WTC11 (cell line): Measurements from ENCODE around the gene PAK1IP1. TPM values are rescaled to one million over a fixed set of nuclear protein-coding genes. Genes with fewer than 3 reads are reported as not detected.

Experiments
- ATAC-seq: fragments of 200-7000 bp; cut with Tn5 transposase; 2 replicates; pipeline ENCODE4 v1.10.0; 2021; ENCODE audit warnings: mild to moderate bottlenecking, moderate library complexity
- CTCF ChIA-PET: fragments of 300-600 bp; sonication (Branson Sonifier 250); formaldehyde crosslinking; loops from one replicate; lab custom pipeline; 2021; ENCODE audit warnings: antibody characterized with exemption; lab: Charles Lee
- POLR2A ChIA-PET: fragments of 350-600 bp; sonication (Branson Sonifier 250); formaldehyde crosslinking; loops from one replicate; lab custom pipeline; 2021; ENCODE audit warnings: antibody characterized with exemption; lab: Charles Lee
- DNase-seq: peaks from one replicate; pipeline ENCODE4 v3.0.0; 2021; ENCODE audit warnings: low spot score
- H3K27ac Mint-ChIP-seq: 2 replicates; pipeline ENCODE4 v1.8.0; 2021; ENCODE audit warnings: mixed read lengths
- H3K27me3 Mint-ChIP-seq: 2 replicates; pipeline ENCODE4 v1.8.0; 2021; ENCODE audit warnings: low read depth, mild to moderate bottlenecking, moderate library complexity, mixed read lengths
- H3K36me3 Mint-ChIP-seq: 2 replicates; pipeline ENCODE4 v1.8.0; 2021; ENCODE audit warnings: mixed read lengths
- H3K4me1 Mint-ChIP-seq: 2 replicates; pipeline ENCODE4 v1.8.0; 2022; ENCODE audit warnings: mixed read lengths
- H3K4me3 Mint-ChIP-seq: 2 replicates; pipeline ENCODE4 v1.8.0; 2021; ENCODE audit warnings: mild to moderate bottlenecking, moderate library complexity, mixed read lengths
- H3K9me3 Mint-ChIP-seq: 2 replicates; pipeline ENCODE4 v1.8.0; 2021; ENCODE audit warnings: mixed read lengths
- CTCF ChIP-seq: fragments of 200-600 bp; IDR thresholded peaks from 2 replicates; pipeline ENCODE4 v1.8.0; 2022; ENCODE audit warnings: antibody characterized with exemption
- E2F4 ChIP-seq: sonication (generic); formaldehyde crosslinking; IDR thresholded peaks from 2 replicates; pipeline ENCODE4 v1.8.1; 2022; ENCODE audit warnings: low read depth, mild to moderate bottlenecking, moderate library complexity, missing genetic modification reagents, borderline replicate concordance
- FOXK1 ChIP-seq: sonication (generic); formaldehyde crosslinking; IDR thresholded peaks from 2 replicates; pipeline ENCODE4 v1.8.0; 2022; ENCODE audit warnings: mild to moderate bottlenecking, moderate library complexity, missing genetic modification reagents
- FOXP1 ChIP-seq: sonication (generic); formaldehyde crosslinking; IDR thresholded peaks from 2 replicates; pipeline ENCODE4 v1.8.0; 2022; ENCODE audit warnings: missing genetic modification reagents, mild to moderate bottlenecking, moderate library complexity, borderline replicate concordance
- MYBL2 ChIP-seq: sonication (generic); formaldehyde crosslinking; IDR thresholded peaks from 2 replicates; pipeline ENCODE4 v1.8.1; 2023; ENCODE audit warnings: mild to moderate bottlenecking, moderate library complexity, missing genetic modification reagents
- NR1H2 ChIP-seq: sonication (generic); formaldehyde crosslinking; IDR thresholded peaks from 2 replicates; pipeline ENCODE4 v1.9.0; 2021; ENCODE audit warnings: mild to moderate bottlenecking, moderate library complexity, missing genetic modification reagents
- PRRX2 ChIP-seq: fragments of 250-450 bp; sonication (Bioruptor Pico); IDR thresholded peaks from 2 replicates; pipeline ENCODE4 v1.8.0; 2021; ENCODE audit warnings: mild to moderate bottlenecking
- SOX15 ChIP-seq: fragments of 250-450 bp; sonication (Bioruptor Pico); IDR thresholded peaks from 2 replicates; pipeline ENCODE4 v1.9.0; 2021; ENCODE audit warnings: mild to moderate bottlenecking
- TEAD1 ChIP-seq: sonication (generic); formaldehyde crosslinking; IDR thresholded peaks from 2 replicates; pipeline ENCODE4 v1.8.0; 2022; ENCODE audit warnings: mild to moderate bottlenecking, missing genetic modification reagents
- ZNF232 ChIP-seq: sonication (generic); formaldehyde crosslinking; IDR thresholded peaks from 2 replicates; pipeline ENCODE4 v1.8.0; 2022; ENCODE audit warnings: mild to moderate bottlenecking, missing genetic modification reagents
- ZNF425 ChIP-seq: fragments of 250-450 bp; sonication (Bioruptor Pico); conservative IDR thresholded peaks from 2 replicates; pipeline ENCODE4 v1.9.0; 2021; ENCODE audit warnings: mild to moderate bottlenecking
- total RNA-seq: library from RNA; stranded (reverse); gene quantifications from 3 replicates; pipeline ENCODE4 v1.2.3, GENCODE V29; 2021
- TF ChIP-seq, protein P1 (sequence below): fragments of 250-450 bp; sonication (Bioruptor Pico); IDR thresholded peaks from 2 replicates; pipeline ENCODE4 v1.9.0; 2021; ENCODE audit warnings: mild to moderate bottlenecking, borderline replicate concordance
- TF ChIP-seq, protein P2 (sequence below): fragments of 250-450 bp; sonication (Bioruptor Pico); IDR thresholded peaks from 2 replicates; pipeline ENCODE4 v1.9.0; 2021; ENCODE audit warnings: mild to moderate bottlenecking

Gene PAK1IP1
- total RNA-seq, 1 experiment from 2014 or later = 30.4 TPM

DNA sequence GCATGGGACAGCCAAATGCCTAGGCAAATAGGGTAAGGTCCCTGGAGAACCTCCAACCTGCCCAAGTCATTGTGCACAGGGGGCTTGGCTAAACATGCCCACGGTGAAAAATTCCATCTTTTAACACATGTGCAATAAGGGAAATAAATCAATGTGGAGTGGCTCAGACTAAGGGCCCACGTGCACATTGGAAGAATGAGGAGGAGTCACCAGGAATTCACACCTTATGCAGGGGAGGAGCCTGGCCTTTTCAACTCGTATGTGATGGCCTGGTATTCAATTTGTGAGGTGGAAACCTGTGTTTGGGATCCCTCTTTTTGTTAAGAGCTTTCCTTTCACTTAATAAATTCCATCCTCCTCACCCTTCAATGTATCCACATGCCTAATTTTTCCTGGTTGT lies 13.0 kb upstream of the PAK1IP1 start:
- no peaks in the 10 kb centered on the region for H3K27me3 Mint-ChIP-seq
- ATAC-seq = no peak
- no peaks in the 10 kb centered on the region for H3K36me3 Mint-ChIP-seq
- no peak overlapping the region for H3K27ac Mint-ChIP-seq
- H3K4me3 Mint-ChIP-seq = no peak overlapping the region
- H3K4me1 Mint-ChIP-seq = peaks cover 6% of the 10 kb centered on the region
- peaks cover 7% of the 10 kb centered on the region; the same call in 1 of the 2 replicates for H3K9me3 Mint-ChIP-seq
- CTCF ChIA-PET = interaction anchor here (1.7 kb wide), 1 partner anchor 60 kb away, joined by 6 read pairs; no protein-coding TSS in a partner anchor
- POLR2A ChIA-PET = no interaction called here
- TF ChIP-seq TEAD1 (CRISPR knock-in tag) = no peak
- no peak for TF ChIP-seq ZNF232 (CRISPR knock-in tag)
- no peak for TF ChIP-seq CTCF
- no peak for TF ChIP-seq SOX15 (CRISPR knock-in tag)
- no peak for TF ChIP-seq FOXP1 (CRISPR knock-in tag)
- no peak for TF ChIP-seq PRRX2 (CRISPR knock-in tag)
- TF ChIP-seq, protein P1, sequence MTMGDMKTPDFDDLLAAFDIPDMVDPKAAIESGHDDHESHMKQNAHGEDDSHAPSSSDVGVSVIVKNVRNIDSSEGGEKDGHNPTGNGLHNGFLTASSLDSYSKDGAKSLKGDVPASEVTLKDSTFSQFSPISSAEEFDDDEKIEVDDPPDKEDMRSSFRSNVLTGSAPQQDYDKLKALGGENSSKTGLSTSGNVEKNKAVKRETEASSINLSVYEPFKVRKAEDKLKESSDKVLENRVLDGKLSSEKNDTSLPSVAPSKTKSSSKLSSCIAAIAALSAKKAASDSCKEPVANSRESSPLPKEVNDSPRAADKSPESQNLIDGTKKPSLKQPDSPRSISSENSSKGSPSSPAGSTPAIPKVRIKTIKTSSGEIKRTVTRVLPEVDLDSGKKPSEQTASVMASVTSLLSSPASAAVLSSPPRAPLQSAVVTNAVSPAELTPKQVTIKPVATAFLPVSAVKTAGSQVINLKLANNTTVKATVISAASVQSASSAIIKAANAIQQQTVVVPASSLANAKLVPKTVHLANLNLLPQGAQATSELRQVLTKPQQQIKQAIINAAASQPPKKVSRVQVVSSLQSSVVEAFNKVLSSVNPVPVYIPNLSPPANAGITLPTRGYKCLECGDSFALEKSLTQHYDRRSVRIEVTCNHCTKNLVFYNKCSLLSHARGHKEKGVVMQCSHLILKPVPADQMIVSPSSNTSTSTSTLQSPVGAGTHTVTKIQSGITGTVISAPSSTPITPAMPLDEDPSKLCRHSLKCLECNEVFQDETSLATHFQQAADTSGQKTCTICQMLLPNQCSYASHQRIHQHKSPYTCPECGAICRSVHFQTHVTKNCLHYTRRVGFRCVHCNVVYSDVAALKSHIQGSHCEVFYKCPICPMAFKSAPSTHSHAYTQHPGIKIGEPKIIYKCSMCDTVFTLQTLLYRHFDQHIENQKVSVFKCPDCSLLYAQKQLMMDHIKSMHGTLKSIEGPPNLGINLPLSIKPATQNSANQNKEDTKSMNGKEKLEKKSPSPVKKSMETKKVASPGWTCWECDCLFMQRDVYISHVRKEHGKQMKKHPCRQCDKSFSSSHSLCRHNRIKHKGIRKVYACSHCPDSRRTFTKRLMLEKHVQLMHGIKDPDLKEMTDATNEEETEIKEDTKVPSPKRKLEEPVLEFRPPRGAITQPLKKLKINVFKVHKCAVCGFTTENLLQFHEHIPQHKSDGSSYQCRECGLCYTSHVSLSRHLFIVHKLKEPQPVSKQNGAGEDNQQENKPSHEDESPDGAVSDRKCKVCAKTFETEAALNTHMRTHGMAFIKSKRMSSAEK = no peak
- no peak for TF ChIP-seq E2F4 (CRISPR knock-in tag)
- TF ChIP-seq FOXK1 (CRISPR knock-in tag) = no peak
- TF ChIP-seq, protein P2, sequence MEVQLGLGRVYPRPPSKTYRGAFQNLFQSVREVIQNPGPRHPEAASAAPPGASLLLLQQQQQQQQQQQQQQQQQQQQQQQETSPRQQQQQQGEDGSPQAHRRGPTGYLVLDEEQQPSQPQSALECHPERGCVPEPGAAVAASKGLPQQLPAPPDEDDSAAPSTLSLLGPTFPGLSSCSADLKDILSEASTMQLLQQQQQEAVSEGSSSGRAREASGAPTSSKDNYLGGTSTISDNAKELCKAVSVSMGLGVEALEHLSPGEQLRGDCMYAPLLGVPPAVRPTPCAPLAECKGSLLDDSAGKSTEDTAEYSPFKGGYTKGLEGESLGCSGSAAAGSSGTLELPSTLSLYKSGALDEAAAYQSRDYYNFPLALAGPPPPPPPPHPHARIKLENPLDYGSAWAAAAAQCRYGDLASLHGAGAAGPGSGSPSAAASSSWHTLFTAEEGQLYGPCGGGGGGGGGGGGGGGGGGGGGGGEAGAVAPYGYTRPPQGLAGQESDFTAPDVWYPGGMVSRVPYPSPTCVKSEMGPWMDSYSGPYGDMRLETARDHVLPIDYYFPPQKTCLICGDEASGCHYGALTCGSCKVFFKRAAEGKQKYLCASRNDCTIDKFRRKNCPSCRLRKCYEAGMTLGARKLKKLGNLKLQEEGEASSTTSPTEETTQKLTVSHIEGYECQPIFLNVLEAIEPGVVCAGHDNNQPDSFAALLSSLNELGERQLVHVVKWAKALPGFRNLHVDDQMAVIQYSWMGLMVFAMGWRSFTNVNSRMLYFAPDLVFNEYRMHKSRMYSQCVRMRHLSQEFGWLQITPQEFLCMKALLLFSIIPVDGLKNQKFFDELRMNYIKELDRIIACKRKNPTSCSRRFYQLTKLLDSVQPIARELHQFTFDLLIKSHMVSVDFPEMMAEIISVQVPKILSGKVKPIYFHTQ = no peak
- TF ChIP-seq ZNF425 (CRISPR knock-in tag) = no peak
- TF ChIP-seq NR1H2 (CRISPR knock-in tag) = no peak
- no peak for TF ChIP-seq MYBL2 (CRISPR knock-in tag)
- TF ChIP-seq, all 79 proteins: peak for 0
- no peak for DNase-seq
